ENCODE data around the gene TMEM207.
"Not testable (repeated sequence)": the region's sequence is repeated elsewhere in the genome, so short reads cannot be mapped to it uniquely, and the experiment has no call there.

The TMEM207 gene

GRCh38 chr3:190449801-190450200 is at the start of gene TMEM207:
TSS of gene TMEM207 (minus strand) at chr3:190449901. CDS start at chr3:190449809, 92 bp downstream.
- FAIRE-seq (no peak), DNase-seq (ENCODE audit: extremely low spot score, insufficient read length, low read depth) (no peak)

- no peak for DNase-seq (ENCODE audit: extremely low spot score, insufficient read length, low read depth)
- FAIRE-seq: no peak
Observed at GRCh38 chr3:190499122-190499521, 49.4 kb upstream of the TMEM207 start.

GRCh38 chr3:190498293-190498692 is 48.6 kb upstream of the TMEM207 start:
- FAIRE-seq (no peak), DNase-seq (ENCODE audit: extremely low spot score, insufficient read length, low read depth) (no peak)

- no peak for DNase-seq (ENCODE audit: extremely low spot score, insufficient read length, low read depth)
- FAIRE-seq: no peak
Observed at GRCh38 chr3:190497811-190498210, 48.1 kb upstream of the TMEM207 start.

DNA sequence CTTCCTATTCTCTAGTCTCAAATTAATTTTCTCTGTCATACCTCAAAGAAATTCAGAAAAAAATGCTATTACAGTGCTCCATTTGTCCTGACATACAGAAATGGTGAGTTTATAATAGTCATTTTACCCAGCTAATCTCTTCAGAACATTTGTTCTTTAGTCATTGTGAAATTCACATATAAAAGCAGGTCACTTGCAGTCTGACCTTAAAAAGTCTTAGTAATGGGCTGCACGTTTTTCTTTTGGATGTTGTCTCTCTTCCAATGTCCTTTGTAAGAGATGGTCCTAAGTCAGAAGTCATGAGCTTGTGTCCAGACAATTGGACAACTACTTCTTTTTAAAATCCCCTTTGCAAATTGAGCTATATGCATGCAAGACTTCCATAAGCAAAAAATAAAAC is 47.2 kb upstream of the TMEM207 start:
- no peak for DNase-seq (ENCODE audit: extremely low spot score, insufficient read length, low read depth)
- no peak for FAIRE-seq

- FAIRE-seq (no peak), DNase-seq (ENCODE audit: extremely low spot score, insufficient read length, low read depth) (no peak)
Observed at GRCh38 chr3:190495796-190496195, 46.1 kb upstream of the TMEM207 start.

GRCh38 chr3:190495354-190495753 is 45.7 kb upstream of the TMEM207 start:
- FAIRE-seq: no peak
- no peak for DNase-seq (ENCODE audit: extremely low spot score, insufficient read length, low read depth)

DNA sequence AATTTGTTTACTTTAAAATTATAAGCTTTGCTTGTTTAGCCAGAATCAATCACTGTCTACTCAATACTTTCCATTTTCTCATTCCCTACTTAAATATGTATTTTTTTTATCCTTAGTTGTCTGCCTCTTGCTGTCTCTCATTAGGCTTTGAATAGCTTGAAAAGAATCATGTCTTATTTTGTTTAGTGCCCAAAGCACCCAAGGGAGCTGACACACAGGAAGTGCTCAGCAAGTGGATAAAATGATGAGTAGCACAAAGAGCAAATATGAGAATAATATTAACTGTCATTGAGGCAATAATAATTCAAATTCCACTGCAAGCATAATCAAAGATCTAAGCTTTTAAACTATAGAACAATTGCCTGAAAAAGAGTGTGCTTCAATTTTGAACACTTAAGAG is 45.2 kb upstream of the TMEM207 start:
- FAIRE-seq: no peak
- no peak for DNase-seq (ENCODE audit: extremely low spot score, insufficient read length, low read depth)

GRCh38 chr3:190492966-190493365 is 43.3 kb upstream of the TMEM207 start:
- DNase-seq (ENCODE audit: extremely low spot score, insufficient read length, low read depth) (no peak), FAIRE-seq (no peak)

GRCh38 chr3:190492129-190492528 is 42.4 kb upstream of the TMEM207 start:
- DNase-seq (ENCODE audit: extremely low spot score, insufficient read length, low read depth) (no peak), FAIRE-seq (no peak)

DNA sequence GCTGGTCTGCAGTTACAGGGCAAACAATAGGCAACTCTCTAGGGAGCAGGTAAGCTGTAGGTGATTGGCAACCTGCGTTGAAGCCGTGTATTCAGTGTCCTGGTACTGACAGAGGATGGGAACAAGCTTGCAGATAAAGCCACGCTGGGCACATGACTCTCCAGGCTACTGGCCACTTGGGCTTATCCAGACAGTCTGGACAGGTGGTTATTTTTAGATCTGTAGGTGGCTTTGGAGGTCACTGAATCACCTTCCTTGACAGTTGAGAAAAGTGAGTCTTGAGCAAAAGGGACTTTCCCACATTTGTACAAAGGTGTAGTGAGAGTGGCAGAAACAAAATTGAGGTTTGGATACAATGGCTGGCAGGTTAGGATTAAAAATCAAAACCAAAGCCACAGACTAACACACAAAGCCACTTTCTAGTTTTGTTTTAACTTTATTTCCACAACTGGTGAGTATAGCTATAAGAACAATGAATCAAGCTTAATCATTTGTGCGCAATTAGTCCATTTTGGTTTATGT is 41.9 kb upstream of the TMEM207 start:
- no peak for DNase-seq (ENCODE audit: extremely low spot score, insufficient read length, low read depth)
- no peak for FAIRE-seq

DNA sequence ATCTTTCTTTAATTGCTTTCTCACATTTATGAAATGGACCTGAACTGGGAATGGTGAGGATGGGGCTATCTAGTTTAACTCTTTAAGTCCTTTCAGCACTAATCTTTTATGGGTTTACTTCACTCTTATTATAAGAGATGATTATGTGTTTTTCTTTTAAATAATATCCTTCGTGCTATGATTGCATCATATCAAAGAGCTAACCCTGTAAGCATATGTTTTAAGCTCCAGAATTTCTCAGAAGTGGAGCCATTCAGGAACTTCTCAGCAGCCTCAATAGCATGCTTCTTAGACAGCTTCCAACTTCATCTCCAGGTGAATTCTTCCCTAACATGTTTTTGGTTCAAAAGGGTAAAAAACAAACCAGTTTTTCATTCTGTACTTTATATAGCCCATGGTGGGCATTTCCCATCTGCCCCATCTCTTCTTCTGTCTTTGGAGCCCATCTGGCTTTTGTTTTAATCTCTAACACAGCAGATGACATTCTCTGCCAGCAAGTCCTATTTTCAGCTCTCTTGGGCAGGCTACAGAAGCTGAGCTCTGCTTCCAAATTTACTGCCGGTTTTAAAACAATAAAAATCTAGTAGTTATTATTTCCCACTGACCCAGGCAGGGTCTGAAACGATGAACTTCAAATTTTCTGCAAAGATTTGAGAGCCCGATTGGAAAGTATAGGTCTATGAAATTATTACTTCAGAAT is 37.4 kb upstream of the TMEM207 start:
- FAIRE-seq (no peak), DNase-seq (ENCODE audit: extremely low spot score, insufficient read length, low read depth) (no peak)

DNA sequence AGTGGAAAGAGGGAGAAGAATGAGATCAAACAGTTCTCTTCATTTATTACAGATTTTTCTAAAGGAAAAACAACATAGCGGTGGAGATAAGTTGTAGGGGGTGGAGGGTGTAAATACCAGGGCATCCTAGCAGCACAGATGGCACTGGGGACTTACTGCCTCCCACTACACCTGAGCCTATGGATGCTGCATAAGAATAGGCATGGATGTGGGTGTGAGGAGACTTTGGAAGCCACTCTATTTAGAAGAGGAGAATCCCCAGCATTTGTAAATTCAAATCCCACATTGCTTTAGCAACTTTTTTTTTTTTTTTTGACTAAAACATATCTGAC is 36.8 kb upstream of the TMEM207 start:
- no peak for DNase-seq (ENCODE audit: extremely low spot score, insufficient read length, low read depth)

GRCh38 chr3:190485830-190486532 is 36.3 kb upstream of the TMEM207 start:
- no peak for FAIRE-seq
- no peak for DNase-seq (ENCODE audit: extremely low spot score, insufficient read length, low read depth)

More for the DNA sequence above, 36.8 kb upstream of the TMEM207 start:
- no peak for FAIRE-seq

DNA sequence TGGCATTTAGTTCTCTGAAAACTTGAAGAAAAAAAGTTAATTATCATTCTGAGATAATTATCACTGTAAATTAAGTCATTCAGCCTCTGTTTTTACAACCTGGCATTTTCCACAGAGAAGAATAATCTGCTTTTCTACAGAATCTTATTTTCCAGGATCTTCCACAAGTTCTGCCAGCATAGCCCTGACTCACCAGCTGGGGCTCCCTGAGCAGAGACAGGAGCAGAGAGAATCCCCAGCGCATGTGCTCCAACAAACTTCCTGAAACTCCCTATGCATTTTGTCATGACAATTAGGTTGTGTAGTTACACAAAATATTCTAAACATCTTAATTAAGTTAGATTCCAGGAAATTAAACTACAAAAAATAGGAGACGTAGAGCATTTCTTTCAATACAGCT is 32.1 kb upstream of the TMEM207 start:
- FAIRE-seq: no peak
- DNase-seq (ENCODE audit: extremely low spot score, insufficient read length, low read depth): no peak

DNA sequence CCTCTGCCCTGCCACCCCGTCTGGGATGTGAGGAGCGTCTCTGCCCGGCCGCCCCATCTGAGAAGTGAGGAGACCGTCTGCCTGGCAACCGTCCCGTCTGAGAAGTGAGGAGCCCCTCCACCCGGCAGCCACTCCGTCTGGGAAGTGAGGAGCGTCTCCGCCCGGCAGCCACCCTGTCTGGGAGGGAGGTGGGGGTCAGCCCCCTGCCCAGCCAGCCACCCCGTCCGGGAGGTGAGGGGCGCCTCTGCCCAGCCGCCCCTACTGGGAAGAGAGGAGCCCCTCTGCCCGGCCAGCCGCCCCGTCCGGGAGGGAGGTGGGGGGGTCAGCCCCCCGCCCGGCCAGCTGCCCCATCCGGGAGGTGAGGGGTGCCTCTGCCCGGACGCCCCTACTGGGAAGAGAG is 23.6 kb upstream of the TMEM207 start:
- FAIRE-seq; DNase-seq (ENCODE audit: extremely low spot score, insufficient read length, low read depth): not testable (repeated sequence)

DNA sequence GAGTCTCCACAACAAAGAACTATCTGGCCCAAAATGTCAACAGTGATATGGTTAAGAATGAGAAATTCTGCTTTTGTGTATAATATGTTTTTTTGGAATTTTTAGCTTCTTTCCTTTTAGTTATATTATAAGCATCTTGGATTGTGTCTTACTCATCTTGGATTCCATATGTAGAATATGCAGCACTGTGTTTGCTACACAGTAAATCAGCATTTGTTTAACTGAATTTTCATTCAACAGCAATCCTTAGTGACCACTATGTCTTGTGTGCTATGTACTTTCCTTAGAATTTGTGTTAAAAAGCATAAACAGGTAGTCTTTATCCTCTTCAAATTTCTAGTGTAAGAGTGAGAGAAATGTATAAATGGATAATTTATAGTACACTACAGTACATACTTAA is 18.2 kb upstream of the TMEM207 start:
- no peak for FAIRE-seq
- DNase-seq (ENCODE audit: extremely low spot score, insufficient read length, low read depth): no peak

DNA sequence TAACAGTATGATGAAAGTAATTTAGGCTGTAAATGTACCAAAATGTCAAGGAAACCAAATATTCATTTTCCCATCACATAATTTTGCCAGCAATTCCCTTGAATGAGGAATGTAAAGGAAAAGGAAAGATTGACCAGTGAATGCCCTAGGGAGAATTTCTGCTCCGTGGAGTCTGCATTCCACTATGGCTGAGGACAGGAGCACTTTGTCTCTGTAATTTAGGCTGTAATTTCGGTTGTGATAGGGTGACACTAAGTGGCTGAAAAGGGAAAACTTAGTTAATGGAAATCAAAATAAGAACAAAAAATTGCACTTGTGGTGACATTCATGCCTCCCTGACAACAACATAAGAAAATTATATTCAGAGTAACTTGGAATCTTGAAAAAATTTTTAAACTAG is 8.3 kb upstream of the TMEM207 start:
- peak; percentile 42 for FAIRE-seq
- no peak for DNase-seq (ENCODE audit: extremely low spot score, insufficient read length, low read depth)

- FAIRE-seq (no peak), DNase-seq (ENCODE audit: extremely low spot score, insufficient read length, low read depth) (no peak)
Observed at GRCh38 chr3:190456770-190457169, 7.1 kb upstream of the TMEM207 start.

DNA sequence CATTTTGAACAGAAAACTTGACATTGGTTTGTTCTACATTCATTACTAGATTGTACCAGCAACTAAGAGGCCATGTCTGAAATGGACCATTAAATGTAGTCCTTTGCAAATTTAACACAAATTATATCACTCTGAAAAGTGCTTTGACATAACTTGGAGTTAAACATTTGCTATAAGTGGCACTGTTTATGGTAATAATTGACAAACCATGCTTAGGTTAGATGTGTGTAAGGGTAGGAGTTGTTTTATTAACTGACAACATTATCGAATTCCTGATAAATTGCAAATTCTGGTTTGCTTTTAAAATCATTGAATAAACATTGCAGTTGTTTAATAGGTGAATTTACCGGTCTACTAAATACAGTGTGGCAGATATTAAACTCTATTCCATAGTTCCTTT is 6.1 kb upstream of the TMEM207 start:
- FAIRE-seq (no peak), DNase-seq (ENCODE audit: extremely low spot score, insufficient read length, low read depth) (no peak)

GRCh38 chr3:190448256-190448655 is 1.4 kb downstream of the TMEM207 start:
- no peak for DNase-seq (ENCODE audit: extremely low spot score, insufficient read length, low read depth)
- FAIRE-seq: no peak
